ENCODE measurements around the gene SPDYE1.
A peak's percentile ranks its signal among the peaks of the same experiment; 100 is the strongest.
"Not testable (repeated sequence)": the region's sequence is repeated elsewhere in the genome, so short reads cannot be mapped to it uniquely, and the experiment has no call there.

Gene SPDYE1

GRCh38 chr7:43994681-43995080 is 3.0 kb upstream of the SPDYE1 start:
- not testable (repeated sequence) for DNase-seq

- DNase-seq: not testable (repeated sequence)
Measured at GRCh38 chr7:44012081-44012480, 14.4 kb downstream of the SPDYE1 start.

GRCh38 chr7:44015090-44015489 is 17.4 kb downstream of the SPDYE1 start:
- not testable (repeated sequence) for DNase-seq

- DNase-seq: peak; percentile 99
Measured at GRCh38 chr7:44018857-44019807, 21.4 kb downstream of the SPDYE1 start.

GRCh38 chr7:44019825-44020224 is 22.1 kb downstream of the SPDYE1 start:
- DNase-seq: not testable (repeated sequence)

GRCh38 chr7:44022069-44022468 is 24.4 kb downstream of the SPDYE1 start:
- DNase-seq: not testable (repeated sequence)

GRCh38 chr7:44022796-44023467 is 25.2 kb downstream of the SPDYE1 start:
- DNase-seq: not testable (repeated sequence)

- DNase-seq: not testable (repeated sequence)
Measured at GRCh38 chr7:44029433-44029832, 31.7 kb downstream of the SPDYE1 start.

GRCh38 chr7:44030029-44030428 is 32.3 kb downstream of the SPDYE1 start:
- DNase-seq: not testable (repeated sequence)

- not testable (repeated sequence) for DNase-seq
Measured at GRCh38 chr7:44031319-44031718, 33.6 kb downstream of the SPDYE1 start.

- not testable (repeated sequence) for DNase-seq
Measured at GRCh38 chr7:44032031-44032430, 34.3 kb downstream of the SPDYE1 start.

- DNase-seq: not testable (repeated sequence)
Measured at GRCh38 chr7:44033971-44034844, 36.5 kb downstream of the SPDYE1 start.

GRCh38 chr7:44036364-44036763 is 38.7 kb downstream of the SPDYE1 start:
- DNase-seq: not testable (repeated sequence)

- not testable (repeated sequence) for DNase-seq
Measured at GRCh38 chr7:44037951-44038350, 40.3 kb downstream of the SPDYE1 start.

- DNase-seq: not testable (repeated sequence)
Measured at GRCh38 chr7:44038553-44038952, 40.9 kb downstream of the SPDYE1 start.

- peak; percentile 79 for DNase-seq
Measured at GRCh38 chr7:44038961-44039558, 41.4 kb downstream of the SPDYE1 start.

- DNase-seq: not testable (repeated sequence)
Measured at GRCh38 chr7:44039800-44040492, 42.2 kb downstream of the SPDYE1 start.

GRCh38 chr7:44040493-44040891 is 42.8 kb downstream of the SPDYE1 start:
- peak; percentile 61 for DNase-seq

GRCh38 chr7:44042221-44042620 is 44.5 kb downstream of the SPDYE1 start:
- DNase-seq: no peak

GRCh38 chr7:44043902-44044301 is 46.2 kb downstream of the SPDYE1 start:
- DNase-seq: no peak

Data from stimulated activated naive CD4-positive, alpha-beta T cell treated with Interleukin-2 at 50 U/mL for 16 hours (primary cell).